ENCODE data around the gene CD164. TPM values are rescaled to one million over a fixed set of nuclear protein-coding genes. Genes with fewer than 3 reads are reported as not detected.
"Not testable (repeated sequence)": the region's sequence is repeated elsewhere in the genome, so short reads cannot be mapped to it uniquely, and the experiment has no call there.

The CD164 gene
- total RNA-seq, 2 donors from 2014 or later: 178 to 205 TPM

- ATAC-seq (replicated peaks): no peak
- H3K9me3 Mint-ChIP-seq: no peaks in the 10 kb centered on the region
- H3K4me1 Mint-ChIP-seq: no peaks in the 10 kb centered on the region
- no peak overlapping the region for H3K27ac Mint-ChIP-seq
- H3K36me3 Mint-ChIP-seq (ENCODE audit: low read depth): no peaks in the 10 kb centered on the region
- no peaks in the 10 kb centered on the region for H3K27me3 Mint-ChIP-seq
- no peak overlapping the region for H3K4me3 Mint-ChIP-seq
Observed at GRCh38 chr6:109342911-109343310, 39.4 kb downstream of the CD164 start.

- no peaks in the 10 kb centered on the region for H3K9me3 Mint-ChIP-seq
- H3K27ac Mint-ChIP-seq: no peak overlapping the region
- ATAC-seq (replicated peaks): no peak
- no peak overlapping the region for H3K4me3 Mint-ChIP-seq
- no peaks in the 10 kb centered on the region for H3K27me3 Mint-ChIP-seq
- no peaks in the 10 kb centered on the region for H3K36me3 Mint-ChIP-seq (ENCODE audit: low read depth)
- H3K4me1 Mint-ChIP-seq: no peaks in the 10 kb centered on the region
Observed at GRCh38 chr6:109342506-109342905, 39.8 kb downstream of the CD164 start.

GRCh38 chr6:109340811-109341210 is 41.5 kb downstream of the CD164 start:
- Mint-ChIP-seq H3K36me3 (ENCODE audit: low read depth) (no peaks in the 10 kb centered on the region), H3K4me3 (no peak overlapping the region), H3K27me3 (no peaks in the 10 kb centered on the region), H3K9me3 (no peaks in the 10 kb centered on the region), H3K27ac (no peak overlapping the region), H3K4me1 (no peaks in the 10 kb centered on the region)
- no peak for ATAC-seq (replicated peaks)

GRCh38 chr6:109339906-109340678 is 42.2 kb downstream of the CD164 start:
- no peak overlapping the region for H3K27ac Mint-ChIP-seq
- ATAC-seq (replicated peaks): no peak

DNA sequence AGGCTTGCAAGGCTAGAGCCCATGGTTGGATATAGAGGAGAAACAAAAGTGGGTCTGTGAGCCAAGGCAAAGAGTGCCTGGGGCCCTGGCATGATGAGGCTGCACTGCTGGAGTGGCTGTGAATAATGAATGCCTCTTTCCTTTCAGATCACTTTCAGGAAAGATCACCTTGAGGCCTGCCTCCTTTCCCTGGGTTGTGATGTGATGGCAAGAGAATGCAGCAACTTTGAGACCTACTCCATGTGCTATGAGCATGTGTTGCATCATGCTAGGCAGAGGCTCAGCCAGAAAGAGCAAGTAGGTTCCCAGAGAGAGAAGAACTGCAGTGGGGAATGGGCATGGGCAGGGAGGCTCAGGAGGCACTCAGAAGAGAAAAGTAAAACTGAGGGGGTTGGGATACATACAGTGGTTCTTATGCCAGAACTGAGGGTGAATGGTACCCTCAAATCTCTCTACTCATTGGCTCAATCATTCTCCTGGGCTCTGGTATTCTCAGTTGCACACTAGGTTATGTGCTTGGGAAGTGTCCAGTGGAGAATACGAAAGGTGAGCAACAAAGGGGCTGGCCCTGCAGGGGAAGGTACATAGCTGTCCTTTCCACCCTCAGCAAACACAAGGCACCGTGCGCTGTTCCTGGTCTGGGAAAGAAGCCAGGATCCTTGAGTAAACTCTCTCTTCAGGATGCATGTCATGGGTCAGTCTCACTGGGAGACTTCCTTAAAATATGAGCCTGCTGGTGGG is 45.9 kb downstream of the CD164 start:
- Mint-ChIP-seq H3K27me3 (no peaks in the 10 kb centered on the region), H3K9me3 (peaks cover 4% of the 10 kb centered on the region), H3K4me3 (no peak overlapping the region), H3K4me1 (no peaks in the 10 kb centered on the region), H3K27ac (no peak overlapping the region), H3K36me3 (ENCODE audit: low read depth) (no peaks in the 10 kb centered on the region)
- no peak for ATAC-seq (replicated peaks)

More at GRCh38 chr6:109339906-109340678, 42.2 kb downstream of the CD164 start:
- H3K4me1 Mint-ChIP-seq: no peaks in the 10 kb centered on the region
- H3K27me3 Mint-ChIP-seq: no peaks in the 10 kb centered on the region
- H3K9me3 Mint-ChIP-seq: no peaks in the 10 kb centered on the region
- no peaks in the 10 kb centered on the region for H3K36me3 Mint-ChIP-seq (ENCODE audit: low read depth)
- no peak overlapping the region for H3K4me3 Mint-ChIP-seq

DNA sequence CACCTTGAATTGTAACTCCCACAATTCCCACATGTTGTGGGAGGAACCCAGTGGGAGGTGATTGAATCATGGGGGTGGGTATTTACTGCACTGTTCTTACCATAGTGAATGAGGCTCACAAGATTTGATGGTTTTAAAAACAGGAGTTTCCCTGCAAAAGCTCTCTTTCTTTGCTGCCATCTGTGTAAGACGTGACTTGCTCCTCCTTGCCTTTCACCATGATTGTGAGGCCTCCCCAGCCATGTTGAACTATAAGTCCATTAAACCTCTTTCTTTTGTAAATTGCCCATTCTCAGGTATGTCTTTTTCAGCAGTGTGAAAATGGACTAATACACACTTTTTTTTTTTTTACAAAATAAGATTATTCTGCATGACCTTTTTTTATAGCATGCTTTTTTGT is 48.4 kb downstream of the CD164 start:
- not testable (repeated sequence) for ATAC-seq (replicated peaks); H3K4me3 Mint-ChIP-seq; H3K9me3 Mint-ChIP-seq; H3K27me3 Mint-ChIP-seq; H3K36me3 Mint-ChIP-seq (ENCODE audit: low read depth); H3K27ac Mint-ChIP-seq; H3K4me1 Mint-ChIP-seq

- Mint-ChIP-seq H3K9me3 (peaks cover 4% of the 10 kb centered on the region), H3K27me3 (no peaks in the 10 kb centered on the region), H3K36me3 (ENCODE audit: low read depth) (no peaks in the 10 kb centered on the region), H3K4me1 (no peaks in the 10 kb centered on the region), H3K4me3 (no peak overlapping the region), H3K27ac (no peak overlapping the region)
- no peak for ATAC-seq (replicated peaks)
Observed at GRCh38 chr6:109332748-109333147, 49.5 kb downstream of the CD164 start.

DNA sequence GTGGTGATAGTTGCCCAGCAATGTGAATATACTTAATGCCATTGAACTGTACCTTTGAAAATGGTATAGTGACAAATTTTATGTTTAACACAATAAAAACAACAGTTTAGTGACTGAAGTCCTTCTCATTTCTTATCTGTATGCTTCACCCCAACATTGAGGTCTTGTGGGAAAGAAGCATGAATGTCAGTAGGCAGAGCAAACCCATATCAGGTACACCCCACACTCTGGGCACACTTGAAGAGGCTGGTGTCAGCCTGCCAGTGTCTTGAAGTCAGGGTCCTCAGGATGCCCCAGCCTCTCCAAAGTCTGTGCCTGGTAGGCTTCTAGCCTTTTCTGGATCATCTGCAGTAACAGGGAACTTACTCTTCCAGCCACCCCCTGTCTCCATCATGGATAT is 51.2 kb downstream of the CD164 start:
- Mint-ChIP-seq H3K4me1 (no peaks in the 10 kb centered on the region), H3K9me3 (peaks cover 4% of the 10 kb centered on the region), H3K36me3 (ENCODE audit: low read depth) (no peaks in the 10 kb centered on the region), H3K27me3 (no peaks in the 10 kb centered on the region), H3K4me3 (no peak overlapping the region), H3K27ac (no peak overlapping the region)
- ATAC-seq (replicated peaks): no peak

DNA sequence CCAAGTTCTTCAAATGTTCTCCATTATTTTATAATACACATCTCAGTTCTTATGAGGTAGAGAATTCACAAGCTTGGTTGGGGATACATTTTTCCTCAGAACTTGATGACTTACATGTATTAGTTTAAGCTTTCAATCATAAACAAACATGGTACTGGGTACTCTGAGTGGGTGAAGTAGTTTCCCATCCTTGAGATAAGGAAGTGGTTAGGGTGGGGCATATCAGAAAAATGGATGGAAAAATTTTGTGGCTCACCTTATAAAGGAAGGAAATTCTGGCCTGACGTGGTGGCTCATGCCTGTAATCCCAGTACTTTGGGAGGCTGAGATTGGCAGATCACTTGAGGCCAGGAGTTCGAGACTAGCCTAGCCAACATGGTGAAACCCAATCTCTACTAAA is 52.0 kb downstream of the CD164 start:
- ATAC-seq (replicated peaks): no peak
- Mint-ChIP-seq H3K27ac (no peak overlapping the region), H3K9me3 (peaks cover 4% of the 10 kb centered on the region), H3K36me3 (ENCODE audit: low read depth) (no peaks in the 10 kb centered on the region), H3K27me3 (no peaks in the 10 kb centered on the region), H3K4me1 (no peaks in the 10 kb centered on the region), H3K4me3 (no peak overlapping the region)

DNA sequence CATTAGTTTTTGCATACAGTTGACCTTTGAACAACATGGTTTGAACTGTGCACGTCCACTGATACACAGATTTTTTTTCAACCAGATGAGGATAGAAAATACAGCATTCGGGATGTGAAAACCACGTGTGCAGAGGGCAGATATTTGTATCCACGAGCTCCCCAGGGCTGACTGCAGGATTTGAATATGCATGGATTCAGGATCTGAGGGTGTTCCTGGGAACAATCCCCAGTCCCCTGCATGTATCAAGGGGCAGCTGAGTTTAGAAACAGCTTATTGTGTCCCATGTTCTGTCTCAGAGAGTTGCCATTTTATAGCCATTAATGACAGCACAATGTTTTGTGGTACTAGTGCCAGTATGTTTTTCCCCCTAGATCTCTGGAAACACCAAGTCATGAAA is 53.6 kb downstream of the CD164 start:
- Mint-ChIP-seq H3K4me1 (no peaks in the 10 kb centered on the region), H3K9me3 (peaks cover under 1% of the 10 kb centered on the region), H3K4me3 (no peak overlapping the region), H3K36me3 (ENCODE audit: low read depth) (no peaks in the 10 kb centered on the region), H3K27me3 (no peaks in the 10 kb centered on the region), H3K27ac (no peak overlapping the region)
- no peak for ATAC-seq (replicated peaks)

GRCh38 chr6:109327959-109328358 is 54.3 kb downstream of the CD164 start:
- no peaks in the 10 kb centered on the region for H3K36me3 Mint-ChIP-seq (ENCODE audit: low read depth)
- H3K27me3 Mint-ChIP-seq: no peaks in the 10 kb centered on the region
- no peak overlapping the region for H3K27ac Mint-ChIP-seq
- no peak overlapping the region for H3K4me3 Mint-ChIP-seq
- no peaks in the 10 kb centered on the region for H3K4me1 Mint-ChIP-seq
- no peak for ATAC-seq (replicated peaks)
- H3K9me3 Mint-ChIP-seq: no peaks in the 10 kb centered on the region

- Mint-ChIP-seq H3K27me3 (no peaks in the 10 kb centered on the region), H3K9me3 (no peaks in the 10 kb centered on the region), H3K4me1 (no peaks in the 10 kb centered on the region)
Observed at GRCh38 chr6:109327491-109327890, 54.8 kb downstream of the CD164 start.

DNA sequence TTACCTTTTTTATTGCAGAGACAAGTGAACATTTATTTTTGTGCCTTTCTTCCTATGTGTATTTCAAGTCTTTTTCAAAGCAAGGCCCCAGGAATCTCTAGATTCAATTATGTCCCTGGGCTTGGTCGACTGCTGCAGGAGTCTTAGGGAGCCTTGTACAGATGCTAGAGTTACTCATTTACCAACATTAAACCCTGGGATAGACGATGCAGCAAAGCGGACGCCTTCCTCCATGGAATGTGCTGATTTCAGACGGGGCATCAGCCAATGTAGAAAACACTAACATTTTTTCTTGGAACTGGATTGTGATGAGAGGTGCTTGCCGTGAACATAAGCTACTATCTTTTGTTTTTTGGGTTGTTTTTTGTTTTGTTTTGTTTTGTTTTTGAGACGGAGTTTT is 55.9 kb downstream of the CD164 start:
- Mint-ChIP-seq H3K9me3 (no peaks in the 10 kb centered on the region), H3K27me3 (no peaks in the 10 kb centered on the region), H3K36me3 (ENCODE audit: low read depth) (no peaks in the 10 kb centered on the region), H3K4me1 (no peaks in the 10 kb centered on the region), H3K4me3 (no peak overlapping the region), H3K27ac (no peak overlapping the region)
- no peak for ATAC-seq (replicated peaks)

More at GRCh38 chr6:109327491-109327890, 54.8 kb downstream of the CD164 start:
- ATAC-seq (replicated peaks): no peak
- no peak overlapping the region for H3K27ac Mint-ChIP-seq
- no peaks in the 10 kb centered on the region for H3K36me3 Mint-ChIP-seq (ENCODE audit: low read depth)
- H3K4me3 Mint-ChIP-seq: no peak overlapping the region

DNA sequence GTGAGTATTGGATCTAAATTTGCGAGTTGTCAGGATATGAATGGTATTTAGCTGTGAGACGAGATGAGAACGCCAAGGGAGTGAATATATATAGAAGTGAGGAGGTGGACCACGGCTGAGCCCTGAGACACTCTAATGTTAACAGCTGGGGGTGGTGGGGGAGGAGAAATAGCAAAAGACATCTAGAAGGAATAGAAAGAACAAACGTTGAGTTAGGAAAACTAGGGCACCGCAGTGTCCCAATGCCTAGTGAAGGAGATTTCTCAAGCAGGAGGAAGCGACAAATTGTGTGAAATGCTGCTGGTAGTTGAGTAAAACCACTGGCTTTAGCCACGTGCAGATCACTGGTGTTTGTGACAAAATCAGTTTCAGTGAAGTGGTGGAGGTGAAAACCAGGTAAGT is 56.9 kb downstream of the CD164 start:
- H3K36me3 Mint-ChIP-seq (ENCODE audit: low read depth): no peaks in the 10 kb centered on the region
- no peak for ATAC-seq (replicated peaks)
- no peaks in the 10 kb centered on the region for H3K9me3 Mint-ChIP-seq
- H3K4me1 Mint-ChIP-seq: no peaks in the 10 kb centered on the region
- no peak overlapping the region for H3K4me3 Mint-ChIP-seq
- no peaks in the 10 kb centered on the region for H3K27me3 Mint-ChIP-seq
- no peak overlapping the region for H3K27ac Mint-ChIP-seq

DNA sequence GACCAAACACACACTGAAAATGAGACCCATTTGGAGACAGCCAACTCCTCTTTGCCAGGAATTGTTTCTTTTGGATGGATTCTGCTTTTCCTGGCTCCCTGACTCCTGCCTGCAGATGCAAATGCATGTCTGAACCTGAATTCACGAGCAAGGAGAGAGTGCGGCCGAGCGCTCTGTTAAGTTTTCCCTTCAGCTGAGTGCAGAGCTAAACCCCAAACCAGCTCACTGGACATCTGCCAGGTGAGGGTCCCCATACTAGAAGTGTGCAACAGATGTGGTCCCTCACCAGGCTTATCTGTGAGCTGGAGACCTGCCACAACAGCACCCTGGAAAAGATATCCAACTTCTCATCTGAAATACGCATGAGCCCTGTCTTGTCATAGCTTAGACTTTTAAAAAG is 59.0 kb downstream of the CD164 start:
- no peaks in the 10 kb centered on the region for H3K27me3 Mint-ChIP-seq
- no peak overlapping the region for H3K4me3 Mint-ChIP-seq
- H3K27ac Mint-ChIP-seq: no peak overlapping the region
- ATAC-seq (replicated peaks): no peak
- H3K4me1 Mint-ChIP-seq: no peaks in the 10 kb centered on the region
- H3K36me3 Mint-ChIP-seq (ENCODE audit: low read depth): no peaks in the 10 kb centered on the region
- no peaks in the 10 kb centered on the region for H3K9me3 Mint-ChIP-seq
